DND-41 (cell line): ENCODE data around the gene PTPRU.

ENCODE experiments used
- ATAC-seq: fragments of 200-7000 bp; cut with Tn5 transposase; 3 replicates; pipeline ENCODE4 v1.9.1; 2021; ENCODE audit warnings: low read depth; ENCODE audit not compliant: insufficient read depth
- DNase-seq: peaks from one replicate; pipeline ENCODE4 v3.0.0-alpha.2; 2020
- H2AFZ ChIP-seq: 2 replicates; pipeline ENCODE4 v1.6.0; 2012; ENCODE audit warnings: low read depth, low read length
- H3K27ac ChIP-seq: 2 replicates; pipeline ENCODE4 v1.5.1; 2012; ENCODE audit warnings: low read length, inconsistent platforms
- H3K27me3 ChIP-seq: fragments of 200-600 bp; sonication (generic); 2 replicates; pipeline ENCODE4 v1.6.0; 2012; ENCODE audit warnings: low read length, mild to moderate bottlenecking, inconsistent platforms; ENCODE audit not compliant: insufficient read depth, poor library complexity
- H3K36me3 ChIP-seq: 2 replicates; pipeline ENCODE4 v1.5.1; 2012; ENCODE audit warnings: low read length, inconsistent platforms; ENCODE audit not compliant: insufficient read depth
- H3K4me1 ChIP-seq: 2 replicates; pipeline ENCODE4 v1.5.1; 2012; ENCODE audit warnings: mild to moderate bottlenecking, low read length; ENCODE audit not compliant: insufficient read depth
- H3K4me2 ChIP-seq: 2 replicates; pipeline ENCODE4 v1.6.0; 2012; ENCODE audit warnings: mild to moderate bottlenecking, moderate library complexity, low read length, inconsistent platforms; ENCODE audit not compliant: insufficient read depth
- H3K4me3 ChIP-seq, 2 experiments: fragments of 200-600 bp in 1 of 2; shearing (Covaris generic) in 1 of 2; 2 replicates each; pipeline ENCODE4 v1.5.1; 2012 to 2016; ENCODE audit warnings: inconsistent platforms in 2 of 2, low read length in 2 of 2, mild to moderate bottlenecking in 2 of 2, low read depth in 1 of 2, moderate library complexity in 1 of 2
- H3K79me2 ChIP-seq: 2 replicates; pipeline ENCODE4 v1.6.0; 2012; ENCODE audit warnings: low read length, inconsistent platforms; ENCODE audit not compliant: insufficient read depth
- H3K9ac ChIP-seq: 2 replicates; pipeline ENCODE4 v1.6.0; 2012; ENCODE audit warnings: low read depth, mild to moderate bottlenecking, inconsistent platforms, low read length, moderate library complexity
- H3K9me3 ChIP-seq: 2 replicates; pipeline ENCODE4 v1.5.1; 2012; ENCODE audit warnings: low read length, moderate library complexity, mild to moderate bottlenecking, inconsistent platforms; ENCODE audit not compliant: insufficient read depth, severe bottlenecking
- H4K20me1 ChIP-seq: 2 replicates; pipeline ENCODE4 v1.6.0; 2012; ENCODE audit warnings: low read length; ENCODE audit not compliant: insufficient read depth
- EZH2 ChIP-seq: IDR thresholded peaks from 3 replicates; pipeline ENCODE4 v1.6.1; 2012; ENCODE audit warnings: borderline replicate concordance, low read depth, mild to moderate bottlenecking, moderate library complexity, low read length, inconsistent platforms; ENCODE audit not compliant: severe bottlenecking
- TF ChIP-seq, protein P1 (sequence below): IDR thresholded peaks from 2 replicates; pipeline ENCODE4 v1.5.1; 2012; ENCODE audit warnings: borderline replicate concordance, low read length, moderate library complexity, mild to moderate bottlenecking; ENCODE audit not compliant: poor library complexity, severe bottlenecking; ENCODE audit errors: extremely low read depth

PTPRU gene

DNA sequence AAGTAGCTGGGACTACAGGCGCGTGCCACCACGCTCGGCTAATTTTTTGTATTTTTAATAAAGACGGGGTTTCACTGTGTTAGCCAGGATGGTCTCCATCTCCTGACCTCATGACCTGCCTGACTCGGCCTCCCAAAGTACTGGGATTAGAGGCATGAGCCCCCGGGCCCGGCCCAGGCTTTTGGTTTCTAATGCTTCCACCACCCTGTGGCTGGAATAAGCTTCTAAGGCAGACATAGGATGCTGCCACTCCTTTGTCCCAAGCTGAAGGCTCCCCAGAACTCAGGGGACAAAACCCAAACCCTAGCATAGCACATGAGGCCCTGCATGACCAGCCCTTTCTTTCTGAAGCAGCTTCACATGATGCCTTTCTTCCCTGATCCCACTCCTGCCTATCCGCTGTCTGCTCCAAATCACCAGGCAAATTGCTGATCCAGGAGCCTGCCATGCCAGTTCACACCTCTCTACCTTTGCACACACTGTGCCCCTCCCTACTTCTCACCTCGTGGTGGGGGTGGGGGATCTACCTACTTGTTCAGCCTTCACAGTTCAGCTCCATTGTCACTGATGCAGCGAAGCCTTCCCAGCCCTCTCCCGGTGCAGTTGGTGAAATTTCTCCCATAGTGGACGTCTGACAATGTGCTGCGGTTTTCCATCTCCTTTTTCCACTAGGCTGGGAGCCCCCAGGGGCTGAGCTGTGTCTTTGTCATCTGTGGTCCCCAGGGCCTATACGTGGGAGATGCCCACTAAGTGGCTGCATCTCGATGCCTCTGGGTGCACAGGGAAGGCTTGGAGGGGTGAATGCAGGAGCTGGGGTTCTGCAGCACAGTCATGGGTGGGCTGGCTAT, 6.9 kb downstream of the PTPRU start:
- H3K27me3 ChIP-seq = peaks cover 3% of the 10 kb centered on the region
- TF ChIP-seq, protein P1, sequence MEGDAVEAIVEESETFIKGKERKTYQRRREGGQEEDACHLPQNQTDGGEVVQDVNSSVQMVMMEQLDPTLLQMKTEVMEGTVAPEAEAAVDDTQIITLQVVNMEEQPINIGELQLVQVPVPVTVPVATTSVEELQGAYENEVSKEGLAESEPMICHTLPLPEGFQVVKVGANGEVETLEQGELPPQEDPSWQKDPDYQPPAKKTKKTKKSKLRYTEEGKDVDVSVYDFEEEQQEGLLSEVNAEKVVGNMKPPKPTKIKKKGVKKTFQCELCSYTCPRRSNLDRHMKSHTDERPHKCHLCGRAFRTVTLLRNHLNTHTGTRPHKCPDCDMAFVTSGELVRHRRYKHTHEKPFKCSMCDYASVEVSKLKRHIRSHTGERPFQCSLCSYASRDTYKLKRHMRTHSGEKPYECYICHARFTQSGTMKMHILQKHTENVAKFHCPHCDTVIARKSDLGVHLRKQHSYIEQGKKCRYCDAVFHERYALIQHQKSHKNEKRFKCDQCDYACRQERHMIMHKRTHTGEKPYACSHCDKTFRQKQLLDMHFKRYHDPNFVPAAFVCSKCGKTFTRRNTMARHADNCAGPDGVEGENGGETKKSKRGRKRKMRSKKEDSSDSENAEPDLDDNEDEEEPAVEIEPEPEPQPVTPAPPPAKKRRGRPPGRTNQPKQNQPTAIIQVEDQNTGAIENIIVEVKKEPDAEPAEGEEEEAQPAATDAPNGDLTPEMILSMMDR = no peak
- TF ChIP-seq EZH2 = no peak
- no peaks in the 10 kb centered on the region for H4K20me1 ChIP-seq
- no peak overlapping the region for H3K4me3 ChIP-seq
- no peak overlapping the region for H3K4me2 ChIP-seq
- H3K27ac ChIP-seq = no peak overlapping the region
- no peak overlapping the region for H2AFZ ChIP-seq
- no peaks in the 10 kb centered on the region for H3K9me3 ChIP-seq
- DNase-seq = no peak
- H3K36me3 ChIP-seq = no peaks in the 10 kb centered on the region
- no peak overlapping the region for H3K9ac ChIP-seq
- H3K4me1 ChIP-seq = peaks cover 22% of the 10 kb centered on the region
- no peaks in the 10 kb centered on the region for H3K79me2 ChIP-seq
- ATAC-seq = no peak

DNA sequence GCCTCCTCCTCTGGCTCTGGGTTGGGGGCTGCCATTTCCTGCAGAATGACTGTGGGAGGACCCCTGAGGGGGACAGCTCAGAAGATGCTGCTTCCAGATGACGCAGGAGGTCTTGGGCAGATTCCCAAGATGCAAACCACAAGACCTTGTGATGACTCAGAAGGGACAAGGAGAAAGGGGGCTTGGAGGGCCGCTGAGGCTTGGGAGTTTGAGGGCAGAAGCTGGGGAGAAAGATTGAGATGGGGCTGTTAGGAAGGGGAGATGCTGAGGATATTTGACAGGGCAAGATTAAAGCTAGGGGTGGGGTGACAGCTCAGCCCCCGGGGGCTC, 7.5 kb downstream of the PTPRU start:
- ATAC-seq (no peak), DNase-seq (no peak)
- Histone ChIP-seq H3K4me1 (peaks cover 28% of the 10 kb centered on the region), H3K4me3 (no peak overlapping the region), H3K9me3 (no peaks in the 10 kb centered on the region), H3K4me2 (no peak overlapping the region), H3K27ac (no peak overlapping the region), H2AFZ (no peak overlapping the region), H3K27me3 (no peaks in the 10 kb centered on the region), H3K79me2 (no peaks in the 10 kb centered on the region), H4K20me1 (no peaks in the 10 kb centered on the region), H3K9ac (no peak overlapping the region), H3K36me3 (no peaks in the 10 kb centered on the region)
- TF ChIP-seq, protein P1 = no peak
- TF ChIP-seq EZH2 = no peak

DNA sequence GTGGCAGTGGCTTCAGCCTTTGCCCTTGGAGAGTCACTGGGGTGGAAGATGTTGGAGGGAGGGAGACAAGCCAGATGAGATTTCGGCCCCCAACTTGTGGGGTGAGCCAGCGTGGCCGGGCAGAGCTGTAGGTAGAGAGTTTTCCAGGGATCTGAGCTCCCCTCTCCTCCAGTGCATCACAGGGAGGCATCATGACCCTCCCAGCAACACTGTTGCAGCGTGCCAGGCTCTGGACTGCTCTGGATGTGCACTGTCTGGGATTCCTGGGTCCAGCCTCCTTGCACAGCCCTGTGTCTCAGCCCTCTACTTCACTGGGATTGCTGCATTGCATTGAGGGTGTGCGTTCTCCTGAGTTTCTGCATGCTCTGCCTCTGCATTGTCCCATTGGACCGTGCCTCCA, 8.9 kb downstream of the PTPRU start:
- Histone ChIP-seq H3K4me3 (no peak overlapping the region), H3K36me3 (no peaks in the 10 kb centered on the region), H4K20me1 (no peaks in the 10 kb centered on the region), H3K9me3 (no peaks in the 10 kb centered on the region), H3K27ac (no peak overlapping the region), H3K9ac (no peak overlapping the region), H3K4me1 (peaks cover 30% of the 10 kb centered on the region), H3K4me2 (no peak overlapping the region), H3K79me2 (no peaks in the 10 kb centered on the region), H2AFZ (no peak overlapping the region), H3K27me3 (no peaks in the 10 kb centered on the region)
- TF ChIP-seq EZH2 = no peak
- TF ChIP-seq, protein P1 = no peak
- DNase-seq (no peak), ATAC-seq (no peak)
